SK-N-SH (cell line): ENCODE measurements around the gene CDC42. TPM values are rescaled to one million over a fixed set of nuclear protein-coding genes. Genes with fewer than 3 reads are reported as not detected.

ENCODE experiments used
- CTCF ChIA-PET: fragments of 300-600, 350-600 bp; formaldehyde crosslinking; extraction: SDS; loops from one replicate; lab custom pipeline; 2021; lab: Yijun Ruan, JAX
- POLR2A ChIA-PET: fragments of 350-600 bp; sonication (Branson Sonifier 250); formaldehyde crosslinking; extraction: SDS; loops from one replicate; lab custom pipeline; 2020; ENCODE audit warnings: antibody characterized with exemption, inconsistent platforms; lab: Yijun Ruan, JAX
- DNase-seq: peaks from one replicate; pipeline ENCODE4 v3.0.0; 2012
- H2AFZ ChIP-seq: fragments of 200-600 bp; sonication (generic); 2 replicates; pipeline ENCODE4 v1.8.1; 2016; ENCODE audit warnings: antibody characterized with exemption, mild to moderate bottlenecking, low read depth
- H3F3A ChIP-seq: fragments of 200-600 bp; sonication (generic); replicated peaks from 2 replicates; pipeline ENCODE3; 2016; ENCODE audit warnings: antibody characterized with exemption, mild to moderate bottlenecking; ENCODE audit not compliant: insufficient read depth
- H3K27ac ChIP-seq, 2 experiments: fragments of 200-500 bp in 1 of 2; fragments of 200-600 bp in 1 of 2; sonication (Bioruptor generic) in 1 of 2; sonication (generic), shearing (Covaris generic) in 1 of 2; 2 replicates each; pipeline versions ENCODE4 v1.5.1 to v1.6.1; 2014 to 2016; ENCODE audit warnings: low read depth in 2 of 2, inconsistent platforms in 1 of 2, low read length in 1 of 2, mild to moderate bottlenecking in 1 of 2, mixed read lengths in 1 of 2
- H3K27me3 ChIP-seq: fragments of 200-600 bp; sonication (generic), shearing (Covaris generic); 2 replicates; pipeline ENCODE4 v1.6.1; 2016; ENCODE audit warnings: mixed run types; ENCODE audit not compliant: insufficient read depth
- H3K36me3 ChIP-seq, 2 experiments: fragments of 200-500 bp in 1 of 2; fragments of 200-600 bp in 1 of 2; sonication (Bioruptor generic) in 1 of 2; sonication (generic) in 1 of 2; replicated peaks in 1 of 2; 2 replicates each; pipeline versions ENCODE3 to v1.5.1; 2014 to 2016; ENCODE audit warnings: low read length in 1 of 2, mild to moderate bottlenecking in 1 of 2; ENCODE audit not compliant: insufficient read depth in 2 of 2, control insufficient read depth in 1 of 2
- H3K4me1 ChIP-seq, 2 experiments: fragments of 200-500 bp in 1 of 2; fragments of 200-600 bp in 1 of 2; sonication (Bioruptor generic) in 1 of 2; sonication (generic), shearing (Covaris generic) in 1 of 2; 2 replicates each; pipeline versions ENCODE4 v1.5.1 to v1.6.1; 2014 to 2016; ENCODE audit warnings: low read depth in 1 of 2, low read length in 1 of 2, mixed run types in 1 of 2; ENCODE audit not compliant: insufficient read depth in 2 of 2, control insufficient read depth in 1 of 2
- H3K4me2 ChIP-seq: fragments of 200-600 bp; sonication (generic), shearing (Covaris generic); 2 replicates; pipeline ENCODE4 v1.6.1; 2017; ENCODE audit warnings: mixed run types
- H3K4me3 ChIP-seq, 2 experiments: fragments of 200-500 bp in 1 of 2; fragments of 200-600 bp in 1 of 2; sonication (Bioruptor generic) in 1 of 2; sonication (generic), shearing (Covaris generic) in 1 of 2; 2 replicates each; pipeline versions ENCODE4 v1.5.1 to v1.8.1; 2014 to 2016; ENCODE audit warnings: low read depth in 2 of 2, inconsistent platforms in 1 of 2, low read length in 1 of 2, mild to moderate bottlenecking in 1 of 2, mixed read lengths in 1 of 2, moderate library complexity in 1 of 2
- H3K79me2 ChIP-seq: fragments of 200-600 bp; sonication (generic); 2 replicates; pipeline ENCODE4 v1.8.1; 2017; ENCODE audit warnings: mild to moderate bottlenecking; ENCODE audit not compliant: insufficient read depth
- H3K9ac ChIP-seq: fragments of 200-600 bp; sonication (generic); 2 replicates; pipeline ENCODE4 v1.6.1; 2017; ENCODE audit warnings: mixed run types
- H3K9me2 ChIP-seq: fragments of 200-600 bp; sonication (generic); 2 replicates; pipeline ENCODE4 v1.6.1; 2017; ENCODE audit warnings: mixed run types
- H3K9me3 ChIP-seq: fragments of 200-600 bp; sonication (generic); 2 replicates; pipeline ENCODE4 v1.6.1; 2017; ENCODE audit warnings: mixed run types, mild to moderate bottlenecking, moderate library complexity
- H4K20me1 ChIP-seq: fragments of 200-600 bp; sonication (generic); 2 replicates; pipeline ENCODE4 v1.6.1; 2017; ENCODE audit warnings: mild to moderate bottlenecking, mixed run types; ENCODE audit not compliant: insufficient read depth
- CHD2 ChIP-seq: fragments of 150-350 bp; IDR thresholded peaks from 2 replicates; pipeline ENCODE4 v1.6.1; 2018; ENCODE audit warnings: low read length; ENCODE audit not compliant: partially characterized antibody
- ELF1 ChIP-seq: IDR thresholded peaks from 2 replicates; pipeline ENCODE4 v1.4.0; 2012
- EP300 ChIP-seq, 2 experiments: IDR thresholded peaks; 2 replicates each; pipeline versions ENCODE4 v1.4.0 to v1.6.1; 2012; ENCODE audit warnings: borderline replicate concordance in 1 of 2, low read depth in 1 of 2, low read length in 1 of 2
- FOSL2 ChIP-seq: IDR thresholded peaks from 2 replicates; pipeline ENCODE4 v1.4.0; 2012; ENCODE audit warnings: low read depth, mild to moderate bottlenecking, moderate library complexity, borderline replicate concordance
- FOXJ3 ChIP-seq: sonication (generic); formaldehyde crosslinking; IDR thresholded peaks from 2 replicates; pipeline ENCODE4 v1.5.1; 2020; ENCODE audit warnings: mild to moderate bottlenecking, missing genetic modification reagents
- FOXM1 ChIP-seq: IDR thresholded peaks from 2 replicates; pipeline ENCODE4 v1.4.0; 2012; ENCODE audit warnings: low read depth, mild to moderate bottlenecking
- GATA2 ChIP-seq: sonication (generic); formaldehyde crosslinking; IDR thresholded peaks from 2 replicates; pipeline ENCODE4 v1.5.0; 2020; ENCODE audit warnings: mild to moderate bottlenecking, missing genetic modification reagents
- MAX ChIP-seq: IDR thresholded peaks from 2 replicates; pipeline ENCODE4 v1.4.0; 2012; ENCODE audit warnings: low read depth
- MEF2A ChIP-seq: IDR thresholded peaks from 2 replicates; pipeline ENCODE4 v1.4.0; 2012; ENCODE audit warnings: low read depth, borderline replicate concordance
- NFIC ChIP-seq: IDR thresholded peaks from 2 replicates; pipeline ENCODE4 v1.4.0; 2012; ENCODE audit warnings: borderline replicate concordance
- NRF1 ChIP-seq: IDR thresholded peaks from 2 replicates; pipeline ENCODE4 v1.6.1; 2012; ENCODE audit warnings: low read depth, mild to moderate bottlenecking, low read length
- RFX5 ChIP-seq: IDR thresholded peaks from 2 replicates; pipeline ENCODE4 v1.6.1; 2012; ENCODE audit warnings: mild to moderate bottlenecking, improper control_type of control experiment, low read length
- TAF1 ChIP-seq: IDR thresholded peaks from 2 replicates; pipeline ENCODE4 v1.6.1; 2012; ENCODE audit warnings: low read depth, mild to moderate bottlenecking, low read length, moderate library complexity, borderline replicate concordance
- TCF12 ChIP-seq: IDR thresholded peaks from 2 replicates; pipeline ENCODE4 v1.4.0; 2012
- USF1 ChIP-seq: IDR thresholded peaks from 2 replicates; pipeline ENCODE4 v1.4.0; 2012; ENCODE audit warnings: low read depth, borderline replicate concordance
- YY1 ChIP-seq: IDR thresholded peaks from 2 replicates; pipeline ENCODE4 v1.4.0; 2012; ENCODE audit warnings: low read depth, mild to moderate bottlenecking
- WGBS: methylation state at CpG from one replicate; pipeline ENCODE4 v1.1.6; 2017; ENCODE audit warnings: low lambda C conversion rate; 5-methylcytosine and 5-hydroxymethylcytosine counted together
- polyA plus RNA-seq, 3 experiments: library from polyadenylated mRNA; depleted of rRNA; stranded (reverse); fragments of >200 nt; gene quantifications; 2 replicates each; pipeline ENCODE4 v1.2.3, GENCODE V29; 2012
- TF ChIP-seq, protein P1 (sequence below): fragments of 200-600 bp; sonication (generic); IDR thresholded peaks from 2 replicates; pipeline ENCODE4 v1.6.1; 2017; ENCODE audit warnings: antibody characterized with exemption, mild to moderate bottlenecking, moderate library complexity
- TF ChIP-seq, protein P2 (sequence below): IDR thresholded peaks from 2 replicates; pipeline ENCODE4 v1.4.0; 2012; ENCODE audit warnings: low read depth, borderline replicate concordance

The CDC42 gene
- polyA plus RNA-seq, 1 of the 3 experiments (the other 2 are of a cell fraction) = 113 TPM

- no peak overlapping the region for H3K4me3 ChIP-seq
- no peaks in the 10 kb centered on the region for H3K9me3 ChIP-seq
- H3K4me1 ChIP-seq = peaks cover 0 to under 1% of the 10 kb centered on the region in 2 experiments; a peak in 1 of 4 replicates
- H3K4me2 ChIP-seq = no peak overlapping the region
- ChIA-PET POLR2A (no interaction called here), CTCF (interaction anchor here (0.9 to 4.0 kb wide), 5 partner anchors 10 to 541 kb away, joined by 4 to 21 read pairs (median 5); no protein-coding TSS in a partner anchor)
- H3K9ac ChIP-seq = no peak overlapping the region
- no peak for DNase-seq
- peaks cover 35% of the 10 kb centered on the region for H3F3A ChIP-seq
- H4K20me1 ChIP-seq = peaks cover 98% of the 10 kb centered on the region
- TF ChIP-seq, protein P1, sequence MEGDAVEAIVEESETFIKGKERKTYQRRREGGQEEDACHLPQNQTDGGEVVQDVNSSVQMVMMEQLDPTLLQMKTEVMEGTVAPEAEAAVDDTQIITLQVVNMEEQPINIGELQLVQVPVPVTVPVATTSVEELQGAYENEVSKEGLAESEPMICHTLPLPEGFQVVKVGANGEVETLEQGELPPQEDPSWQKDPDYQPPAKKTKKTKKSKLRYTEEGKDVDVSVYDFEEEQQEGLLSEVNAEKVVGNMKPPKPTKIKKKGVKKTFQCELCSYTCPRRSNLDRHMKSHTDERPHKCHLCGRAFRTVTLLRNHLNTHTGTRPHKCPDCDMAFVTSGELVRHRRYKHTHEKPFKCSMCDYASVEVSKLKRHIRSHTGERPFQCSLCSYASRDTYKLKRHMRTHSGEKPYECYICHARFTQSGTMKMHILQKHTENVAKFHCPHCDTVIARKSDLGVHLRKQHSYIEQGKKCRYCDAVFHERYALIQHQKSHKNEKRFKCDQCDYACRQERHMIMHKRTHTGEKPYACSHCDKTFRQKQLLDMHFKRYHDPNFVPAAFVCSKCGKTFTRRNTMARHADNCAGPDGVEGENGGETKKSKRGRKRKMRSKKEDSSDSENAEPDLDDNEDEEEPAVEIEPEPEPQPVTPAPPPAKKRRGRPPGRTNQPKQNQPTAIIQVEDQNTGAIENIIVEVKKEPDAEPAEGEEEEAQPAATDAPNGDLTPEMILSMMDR = no peak
- no peak for TF ChIP-seq TAF1
- no peak for TF ChIP-seq TCF12
- TF ChIP-seq, protein P2, sequence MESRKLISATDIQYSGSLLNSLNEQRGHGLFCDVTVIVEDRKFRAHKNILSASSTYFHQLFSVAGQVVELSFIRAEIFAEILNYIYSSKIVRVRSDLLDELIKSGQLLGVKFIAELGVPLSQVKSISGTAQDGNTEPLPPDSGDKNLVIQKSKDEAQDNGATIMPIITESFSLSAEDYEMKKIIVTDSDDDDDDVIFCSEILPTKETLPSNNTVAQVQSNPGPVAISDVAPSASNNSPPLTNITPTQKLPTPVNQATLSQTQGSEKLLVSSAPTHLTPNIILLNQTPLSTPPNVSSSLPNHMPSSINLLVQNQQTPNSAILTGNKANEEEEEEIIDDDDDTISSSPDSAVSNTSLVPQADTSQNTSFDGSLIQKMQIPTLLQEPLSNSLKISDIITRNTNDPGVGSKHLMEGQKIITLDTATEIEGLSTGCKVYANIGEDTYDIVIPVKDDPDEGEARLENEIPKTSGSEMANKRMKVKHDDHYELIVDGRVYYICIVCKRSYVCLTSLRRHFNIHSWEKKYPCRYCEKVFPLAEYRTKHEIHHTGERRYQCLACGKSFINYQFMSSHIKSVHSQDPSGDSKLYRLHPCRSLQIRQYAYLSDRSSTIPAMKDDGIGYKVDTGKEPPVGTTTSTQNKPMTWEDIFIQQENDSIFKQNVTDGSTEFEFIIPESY = no peak
- no peak for TF ChIP-seq CHD2
- no peak for TF ChIP-seq NRF1
- no peak for TF ChIP-seq YY1
- no peak for TF ChIP-seq USF1
- no peak for TF ChIP-seq RFX5
- no peak for TF ChIP-seq FOXM1
- no peak for TF ChIP-seq NFIC
- TF ChIP-seq EP300 (IDR thresholded peaks at IDR 0.05; ENCODE audit: borderline replicate concordance in 1 of 2, low read depth in 1 of 2, low read length in 1 of 2) = no peak
- TF ChIP-seq MEF2A = no peak
- no peak for TF ChIP-seq FOSL2
- no peak for TF ChIP-seq MAX
- no peak for TF ChIP-seq GATA2
- no peak for TF ChIP-seq ELF1
- TF ChIP-seq FOXJ3 (CRISPR knock-in tag) = no peak
- H3K27me3 ChIP-seq = no peaks in the 10 kb centered on the region
- no peaks in the 10 kb centered on the region for H3K9me2 ChIP-seq
- H3K36me3 ChIP-seq = peaks cover 45 to 63% of the 10 kb centered on the region in 2 experiments
- H3K79me2 ChIP-seq = peaks cover 85% of the 10 kb centered on the region
- H3K27ac ChIP-seq = no peak overlapping the region
- WGBS = 100% methylated on average over 1 of the region's 1 CpG
- no peak overlapping the region for H2AFZ ChIP-seq
Observed at GRCh38 chr1:22101199-22101598, 48.7 kb downstream of the CDC42 start.
